Globus pallidus (tissue), 1 donor: ENCODE data around the gene ADM5.

Experiments used
- DNase-seq: peaks from one replicate; pipeline ENCODE4 v3.0.0-alpha.2; 2015; ENCODE audit warnings: low spot score

Gene ADM5

GRCh38 chr19:49658566-49659442, 30.6 kb upstream of the ADM5 start:
- no peak for DNase-seq

- no peak for DNase-seq
These were observed 28.9 kb upstream of the ADM5 start for GRCh38 chr19:49660338-49660961.

GRCh38 chr19:49662011-49662410, 27.4 kb upstream of the ADM5 start:
- DNase-seq = no peak

- no peak for DNase-seq
These were observed 26.2 kb upstream of the ADM5 start for GRCh38 chr19:49663224-49663623.

DNA sequence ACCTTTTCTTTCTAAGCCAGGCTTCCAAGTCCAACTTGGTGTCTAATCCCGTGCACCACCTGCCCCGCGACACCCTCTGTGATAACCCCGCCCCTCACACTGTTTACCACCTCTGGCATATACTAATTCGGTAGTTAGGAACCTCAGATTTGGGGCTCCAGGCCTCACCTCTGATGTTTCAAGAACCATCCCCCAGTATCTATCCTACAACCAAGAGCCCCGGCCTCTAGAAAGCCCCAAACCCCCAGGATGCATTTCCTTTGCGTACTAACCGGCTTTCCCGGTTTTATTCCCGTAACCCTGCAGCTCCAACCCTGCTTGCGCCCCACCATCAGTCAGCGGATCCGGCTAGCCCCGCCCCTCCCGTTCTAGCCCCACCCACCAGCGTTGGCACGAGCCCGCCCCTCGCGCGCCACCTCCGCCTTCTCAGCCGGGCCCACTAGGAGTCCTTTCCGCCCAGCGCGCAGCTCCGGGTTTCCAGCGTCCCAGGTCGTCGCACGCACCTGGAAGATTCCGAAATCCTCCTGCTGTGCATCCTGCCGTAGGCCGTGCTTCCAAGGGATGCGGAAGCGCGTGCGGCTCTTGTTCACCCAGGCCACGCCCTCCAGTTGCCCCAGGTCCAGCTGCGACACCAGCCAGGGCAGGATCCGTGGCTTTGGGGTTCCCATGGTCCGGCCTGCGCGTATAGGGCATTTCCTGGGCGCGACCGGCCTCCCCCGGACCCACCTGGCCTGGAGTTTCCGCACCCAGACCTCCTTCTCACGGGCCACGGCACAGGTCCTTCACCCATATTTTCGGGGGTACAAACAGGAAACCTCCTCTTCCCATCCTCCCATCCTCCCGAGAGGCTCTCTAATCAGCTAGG, 25.0 kb upstream of the ADM5 start:
- peak; percentile 82 for DNase-seq

GRCh38 chr19:49665036-49665350, 24.4 kb upstream of the ADM5 start:
- no peak for DNase-seq

DNA sequence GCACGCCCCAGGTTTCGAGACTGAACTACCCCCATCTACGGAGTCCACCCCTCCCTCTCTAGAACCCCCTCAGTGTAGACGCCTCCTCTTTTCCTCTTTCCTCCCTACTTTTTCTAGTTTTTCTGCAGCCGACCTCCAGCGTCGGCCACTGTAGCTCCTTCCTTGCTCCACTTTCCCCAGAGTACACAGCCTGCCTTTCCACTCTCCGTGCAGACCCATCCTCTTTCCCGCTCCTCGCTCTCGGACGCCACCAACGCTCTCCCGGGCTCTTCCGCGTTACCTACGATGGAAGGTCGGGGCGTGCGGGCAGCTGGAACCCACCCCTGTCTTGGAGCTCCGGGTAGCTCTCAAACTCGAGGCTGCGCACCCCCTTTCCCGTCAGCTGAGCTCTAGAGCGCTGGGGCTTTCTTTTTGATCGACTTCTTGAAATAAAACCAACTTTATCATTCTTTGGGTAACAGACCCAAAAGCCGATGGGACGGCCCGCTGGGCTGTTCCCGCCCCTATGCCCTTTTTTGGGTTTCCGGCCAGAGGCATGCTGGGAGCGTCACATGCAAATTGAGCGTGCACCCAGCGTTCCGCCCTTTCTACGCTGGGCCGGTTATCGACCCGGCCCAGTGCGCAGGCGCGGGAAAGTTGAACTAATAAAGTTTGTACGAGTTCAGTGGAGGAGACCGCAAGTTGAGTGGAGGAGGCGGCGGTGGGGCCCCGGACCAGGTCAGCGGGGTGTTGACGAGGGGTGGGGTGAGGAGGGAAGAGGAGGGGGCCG, 23.9 kb upstream of the ADM5 start, which contains the start of the genes BCL2L12 and IRF3:
TSS of gene BCL2L12 (plus strand) at position 583 of the 769 bp plus-strand sequence. CDS start 760 bp downstream, outside the sequence.
TSS of gene IRF3 (minus strand) at position 507 of the 769 bp plus-strand sequence. CDS start 1,019 bp downstream, outside the sequence.
- peak; percentile 93 for DNase-seq

DNA sequence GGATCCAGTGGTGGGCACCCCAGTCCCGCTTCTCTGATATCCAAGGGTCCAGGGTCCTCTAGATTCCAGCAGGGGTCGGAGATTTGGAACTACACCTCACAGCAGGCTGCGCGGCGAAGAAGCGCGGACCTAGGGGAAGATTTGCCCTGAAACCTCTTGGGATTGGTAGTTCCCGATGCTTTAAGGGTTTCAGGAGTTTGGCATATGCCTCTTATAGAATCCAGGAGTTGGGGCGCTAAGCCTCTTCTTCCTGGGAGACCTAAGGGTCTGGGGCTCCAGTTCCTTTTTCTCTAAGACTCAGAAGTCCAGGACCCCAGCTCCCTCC, 23.3 kb upstream of the ADM5 start:
- DNase-seq = no peak

DNA sequence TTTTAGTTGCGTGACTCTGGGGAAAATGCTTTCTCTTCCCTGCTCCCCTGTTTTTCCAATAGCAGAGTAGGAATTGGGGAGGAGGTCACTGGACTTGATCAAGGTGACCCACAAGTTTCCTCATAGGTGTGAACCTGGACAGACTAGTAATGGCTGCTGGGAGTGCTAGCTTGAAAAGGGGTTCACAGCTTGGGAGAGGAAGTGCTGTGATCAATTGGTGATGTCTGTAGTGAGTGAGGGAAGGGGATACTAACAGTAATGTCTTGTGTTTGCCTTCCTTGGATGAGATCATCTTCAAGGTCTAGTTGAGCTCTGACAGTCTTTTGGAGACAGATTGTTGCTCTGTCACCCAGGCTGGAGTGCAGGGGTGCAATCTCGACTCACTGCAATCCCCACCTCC, 21.9 kb upstream of the ADM5 start:
- no peak for DNase-seq

DNA sequence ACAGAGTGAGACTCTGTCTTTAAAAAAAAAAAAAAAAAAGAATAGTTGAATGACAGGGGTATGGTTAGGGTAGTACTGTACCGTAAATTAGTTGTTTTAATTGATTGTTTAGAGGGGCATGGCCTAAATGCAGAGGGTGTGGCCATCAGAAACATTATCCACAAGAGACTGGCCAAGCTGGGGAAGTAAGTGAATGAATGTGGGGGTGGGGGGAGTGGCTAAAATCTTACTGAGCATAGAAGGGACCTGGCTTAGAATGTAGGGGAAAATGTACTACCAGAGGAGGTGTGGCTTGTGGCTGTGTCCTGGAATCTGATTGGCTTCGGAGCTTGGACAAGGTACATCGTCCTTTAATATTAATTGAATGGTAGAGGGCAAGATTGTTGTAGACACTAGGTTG, 19.9 kb upstream of the ADM5 start:
- no peak for DNase-seq

DNA sequence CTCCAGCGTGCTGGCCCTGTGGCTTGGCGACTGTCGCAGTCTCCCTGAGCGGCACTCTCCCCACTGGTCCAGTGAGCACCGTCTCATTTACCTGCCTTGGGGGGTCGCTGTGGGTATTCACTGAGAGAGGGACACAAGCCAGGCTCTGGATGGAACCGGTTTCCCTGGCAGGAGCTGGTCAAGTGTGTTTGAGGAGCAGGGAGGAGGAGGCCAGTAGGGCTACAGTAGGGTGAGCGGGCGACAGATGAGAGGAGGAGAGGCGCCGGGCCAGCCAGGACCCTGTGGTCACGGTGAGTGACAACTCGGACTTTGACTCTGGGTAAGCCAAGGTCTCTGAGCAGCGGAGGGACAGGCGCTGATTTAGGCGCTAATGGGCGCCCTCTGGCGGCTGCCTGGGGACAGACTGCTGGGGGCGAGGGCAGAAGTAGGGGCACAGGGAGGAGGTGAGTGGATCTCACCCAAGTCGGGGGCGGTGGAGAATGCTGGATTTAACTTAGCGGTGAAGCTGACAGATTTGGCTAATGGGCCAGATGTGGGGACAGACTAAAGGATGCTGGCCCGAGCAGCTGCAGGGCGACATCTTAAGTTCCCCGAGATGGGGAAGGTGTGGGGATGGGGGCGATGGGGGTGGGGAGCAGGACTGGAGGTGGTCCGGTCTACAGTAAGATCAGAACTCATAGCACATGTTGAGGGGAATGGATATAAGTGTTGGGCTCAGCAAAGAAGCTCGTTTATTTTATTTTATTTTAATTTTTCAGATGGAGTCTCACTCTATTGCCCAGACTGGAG, 17.1 kb upstream of the ADM5 start:
- DNase-seq = peak; percentile 73

DNA sequence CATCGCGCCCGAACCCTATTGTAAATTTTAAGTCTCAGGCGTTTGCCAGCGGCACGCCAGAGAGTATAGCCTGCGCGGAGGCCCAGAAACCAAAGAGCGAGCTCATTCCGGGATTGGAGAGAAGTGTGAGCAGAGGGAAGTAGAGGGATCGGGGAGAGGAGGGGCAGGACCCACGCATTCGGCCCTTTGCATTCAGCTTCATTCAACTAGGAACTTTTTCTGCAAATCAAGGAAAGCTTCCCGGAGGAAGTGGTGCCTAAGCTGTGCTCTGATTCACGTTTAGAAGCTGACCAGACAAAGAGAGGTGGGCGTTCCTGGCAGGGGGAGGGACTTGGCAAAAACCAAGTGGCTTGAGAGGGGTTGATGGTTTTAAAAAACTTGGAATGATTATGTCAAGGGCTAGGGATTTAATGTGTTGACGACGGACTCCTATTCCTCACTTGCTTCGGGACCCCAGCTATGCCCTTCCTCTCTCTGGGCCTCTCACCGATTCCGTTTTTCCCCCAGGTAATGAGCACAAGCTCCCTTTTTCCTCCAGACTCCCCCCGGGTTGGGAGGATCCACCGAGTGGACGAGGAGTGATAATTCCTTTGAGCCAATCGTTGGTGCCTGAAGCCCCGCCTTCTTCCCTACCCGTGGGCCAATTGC, 13.1 kb upstream of the ADM5 start:
- no peak for DNase-seq

- peak; percentile 100 for DNase-seq
These were observed 12.6 kb upstream of the ADM5 start for GRCh38 chr19:49676784-49677230.

DNA sequence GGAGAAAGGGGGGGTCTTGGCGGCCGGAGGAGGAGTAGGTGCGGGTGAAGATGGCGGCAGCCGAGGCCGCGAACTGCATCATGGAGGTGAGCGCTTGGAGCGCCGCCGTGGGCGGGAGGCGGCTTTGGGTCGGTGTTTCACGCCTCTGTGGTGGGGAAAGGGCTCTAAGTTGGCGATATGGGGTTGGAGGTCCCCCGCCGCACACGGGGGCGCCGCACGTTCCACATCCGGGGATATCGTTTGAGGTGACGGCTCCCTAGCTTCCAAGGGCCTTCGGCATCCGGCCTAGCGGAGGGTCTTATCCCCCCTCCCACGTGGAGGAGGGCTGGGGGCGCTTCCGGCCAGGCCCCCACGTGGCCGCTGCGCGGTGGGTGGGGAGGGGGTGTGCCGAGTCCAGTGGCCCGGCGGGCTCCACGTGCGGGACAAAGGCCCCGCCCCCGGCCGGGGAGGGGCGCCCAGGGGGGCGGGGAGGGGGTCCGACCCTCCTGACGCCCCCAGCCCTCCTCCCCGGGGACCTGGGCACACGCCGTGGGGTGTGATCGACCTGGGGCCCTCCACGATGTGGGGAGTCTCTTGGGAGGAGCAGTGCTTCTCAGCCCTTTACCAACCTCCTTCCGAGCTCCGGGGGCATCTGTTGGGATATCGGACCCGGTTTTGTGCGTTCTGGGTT, 12.0 kb upstream of the ADM5 start, which contains the start of gene PRMT1:
TSS of gene PRMT1 (plus strand) at position 41 of the 670 bp plus-strand sequence. CDS start at position 51, 10 bp downstream.
- DNase-seq = no peak

DNA sequence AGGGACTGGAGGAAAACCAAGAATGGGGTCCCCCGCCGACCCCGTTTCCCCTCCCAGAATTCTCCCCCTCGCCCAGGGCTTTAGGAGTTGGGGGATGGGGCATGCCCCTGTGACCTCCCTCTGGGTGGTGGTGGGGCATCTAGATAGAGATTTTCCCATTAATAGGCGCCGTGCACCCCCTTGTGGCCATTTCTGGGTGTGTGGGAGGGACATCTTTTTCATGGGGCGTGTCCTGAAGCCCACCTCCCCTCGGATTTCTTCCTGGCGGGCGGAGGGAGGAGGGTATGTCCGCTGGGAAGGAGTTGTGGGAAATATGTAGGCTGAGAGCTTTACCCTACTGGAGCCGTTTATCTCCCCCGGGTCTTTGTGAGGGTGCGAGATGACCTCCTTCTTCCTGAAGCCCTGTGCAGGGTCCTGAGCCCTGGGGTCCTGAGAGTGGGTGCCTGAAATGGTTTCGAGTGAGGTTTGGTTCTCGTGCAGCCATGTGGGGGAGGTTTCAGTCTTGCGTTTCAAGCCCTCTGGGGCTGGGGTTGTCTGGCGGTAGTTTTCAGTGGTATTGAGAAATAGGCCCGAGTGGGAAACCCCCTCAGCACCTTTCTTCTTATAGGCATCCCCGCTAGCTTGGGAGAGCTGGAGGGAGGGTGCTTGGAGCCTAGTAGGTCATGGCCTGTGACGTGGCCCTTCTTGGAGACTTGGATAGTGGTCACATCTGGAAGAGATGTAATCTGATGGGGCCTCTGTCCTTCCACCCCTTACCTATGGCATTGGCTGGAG, 11.3 kb upstream of the ADM5 start:
- no peak for DNase-seq

DNA sequence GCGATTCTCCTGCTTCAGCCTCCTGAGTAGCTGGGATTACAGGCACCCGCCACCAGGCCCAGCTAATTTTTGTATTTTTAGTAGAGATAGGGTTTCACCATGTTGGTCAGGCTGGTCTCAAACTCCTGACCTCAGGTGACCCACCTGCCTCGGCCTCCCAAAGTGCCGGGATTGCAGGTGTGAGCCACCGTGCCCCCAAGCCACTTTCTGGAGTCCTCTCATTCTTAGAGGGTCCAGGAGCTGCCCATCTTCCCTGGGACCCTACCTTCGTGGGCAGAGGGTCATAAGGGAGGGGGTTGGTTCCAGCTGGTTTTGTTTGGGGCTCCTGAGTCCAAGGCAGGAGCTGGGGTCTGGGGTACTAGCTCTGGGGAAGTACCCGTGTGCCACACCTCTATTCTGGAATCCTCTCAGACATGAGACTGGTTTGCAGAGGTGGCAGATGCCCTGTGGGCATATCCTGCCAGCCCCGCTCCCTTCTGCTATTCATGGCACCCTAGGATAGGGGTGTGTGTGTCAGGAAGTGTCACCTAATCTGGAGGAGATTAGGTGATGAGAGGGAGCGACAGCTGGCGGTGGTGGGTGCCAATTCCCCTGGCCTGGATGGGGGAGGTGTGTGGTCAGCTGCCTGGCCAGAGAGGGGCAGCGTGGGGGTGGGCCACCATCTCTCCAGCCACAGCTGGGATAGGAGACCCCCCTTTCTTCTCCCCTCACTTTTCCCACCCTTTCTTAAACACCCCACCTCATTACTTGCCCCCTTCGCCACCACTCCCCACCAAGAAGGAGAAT, 10.2 kb upstream of the ADM5 start:
- no peak for DNase-seq

DNA sequence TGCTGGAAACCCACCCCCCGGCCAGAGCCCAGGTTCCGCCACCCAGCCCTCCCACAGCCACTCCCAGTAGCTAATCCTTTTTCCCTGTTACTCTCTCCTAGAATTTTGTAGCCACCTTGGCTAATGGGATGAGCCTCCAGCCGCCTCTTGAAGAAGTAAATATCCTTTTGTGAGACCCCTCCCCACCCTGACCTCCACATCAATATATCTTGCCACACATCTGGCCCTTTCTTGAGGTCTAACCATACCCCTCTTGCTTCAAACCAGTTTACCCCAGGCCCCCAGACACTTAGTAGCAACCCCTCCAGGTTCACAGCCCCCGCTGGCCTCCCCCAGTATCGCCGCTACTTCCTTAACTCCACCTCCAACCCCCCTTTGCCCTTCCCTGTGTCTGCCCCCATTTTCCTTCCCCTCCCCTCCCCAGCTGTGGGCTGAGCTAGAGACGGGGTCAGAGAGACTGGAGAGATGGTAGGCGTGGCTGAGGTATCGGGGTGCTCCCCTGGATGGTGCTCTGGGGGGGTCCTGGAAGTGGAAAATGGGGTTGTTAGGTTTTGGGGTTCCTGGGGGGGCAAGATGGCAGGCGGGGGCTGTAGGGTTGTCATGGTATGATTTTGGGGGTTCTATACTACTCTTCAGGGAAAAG, 9.5 kb upstream of the ADM5 start:
- no peak for DNase-seq
